Endothelial cell of umbilical vein (primary cell): ENCODE results near the gene TSGA10IP. TPM values are rescaled to one million over a fixed set of nuclear protein-coding genes. Genes with fewer than 3 reads are reported as not detected.

Experiments
- BruUV-seq: library from RNA; stranded (reverse); fragments of 400-500 nt; replicated peaks from 2 replicates; lab custom pipeline; 2021; lab: Mats Ljungman, UMichigan
- CTCF ChIA-PET: fragments of 300-600, 350-600 bp; sonication (Branson Sonifier 250); formaldehyde crosslinking; loops from one replicate; lab custom pipeline; 2021; ENCODE audit warnings: antibody characterized with exemption, inconsistent platforms; lab: Charles Lee
- POLR2A ChIA-PET: fragments of 300-600, 350-600 bp; sonication (Branson Sonifier 250); formaldehyde crosslinking; loops from one replicate; lab custom pipeline; 2021; ENCODE audit warnings: antibody characterized with exemption, inconsistent platforms; lab: Charles Lee
- DNase-seq: peaks from one replicate; pipeline ENCODE4 v3.0.0-alpha.2; 2011; ENCODE audit warnings: low read depth, low spot score
- FAIRE-seq: peaks from 2 replicates; lab custom pipeline; 2011; peaks lifted over from hg19 to GRCh38; lab: Jason Lieb, UNC
- H2AFZ ChIP-seq: 2 replicates; pipeline ENCODE4 v1.6.0; 2012; ENCODE audit warnings: low read depth, low read length, control low read depth, inconsistent platforms
- H3K27ac ChIP-seq: 2 replicates; pipeline ENCODE4 v1.5.1; 2011; ENCODE audit warnings: low read depth, mild to moderate bottlenecking, control low read depth, low read length, moderate library complexity; ENCODE audit not compliant: insufficient read depth
- H3K27me3 ChIP-seq, 2 experiments: 2 replicates each; pipeline versions ENCODE4 v1.6.0 to v1.6.1; 2011; ENCODE audit warnings: low read length in 2 of 2, mixed read lengths in 1 of 2; ENCODE audit not compliant: control insufficient read depth in 2 of 2, insufficient read depth in 2 of 2
- H3K36me3 ChIP-seq, 2 experiments: 2 replicates in 1 of 2; 3 replicates in 1 of 2; pipeline ENCODE4 v1.5.1; 2011; ENCODE audit warnings: low read length in 2 of 2, mild to moderate bottlenecking in 1 of 2, moderate library complexity in 1 of 2; ENCODE audit not compliant: control insufficient read depth in 2 of 2, insufficient read depth in 2 of 2; ENCODE audit errors: extremely low read depth in 1 of 2
- H3K4me1 ChIP-seq: 3 replicates; pipeline ENCODE4 v1.5.1; 2011; ENCODE audit warnings: mild to moderate bottlenecking, low read length; ENCODE audit not compliant: control insufficient read depth, insufficient read depth; ENCODE audit errors: extremely low read depth
- H3K4me2 ChIP-seq: 2 replicates; pipeline ENCODE4 v1.6.1; 2011; ENCODE audit warnings: low read length, control low read depth, mixed read lengths; ENCODE audit not compliant: insufficient read depth
- H3K4me3 ChIP-seq, 3 experiments: fragments of 200-600 bp in 1 of 3; sonication (generic), shearing (Covaris generic) in 1 of 3; replicated peaks in 1 of 3; 2 replicates each; pipeline ENCODE4 v1.5.1; 2011 to 2016; ENCODE audit warnings: control low read depth in 3 of 3, low read length in 3 of 3, mild to moderate bottlenecking in 2 of 3, inconsistent platforms in 1 of 3, low read depth in 1 of 3, moderate library complexity in 1 of 3; ENCODE audit not compliant: insufficient read depth in 1 of 3
- H3K79me2 ChIP-seq: 2 replicates; pipeline ENCODE4 v1.6.0; 2012; ENCODE audit warnings: low read length, inconsistent platforms; ENCODE audit not compliant: control insufficient read depth, insufficient read depth
- H3K9ac ChIP-seq: replicated peaks from 2 replicates; pipeline ENCODE3; 2011; ENCODE audit warnings: low read length, control low read depth; ENCODE audit not compliant: insufficient read depth; ENCODE audit errors: extremely low read depth
- H3K9me1 ChIP-seq: replicated peaks from 3 replicates; pipeline ENCODE4 v1.6.0; 2011; ENCODE audit warnings: mild to moderate bottlenecking, low read length; ENCODE audit not compliant: control insufficient read depth, insufficient read depth; ENCODE audit errors: extremely low read depth
- H3K9me3 ChIP-seq: replicated peaks from 2 replicates; pipeline ENCODE4 v1.5.1; 2012; ENCODE audit warnings: low read length, inconsistent platforms; ENCODE audit not compliant: control insufficient read depth, insufficient read depth
- H4K20me1 ChIP-seq: replicated peaks from 2 replicates; pipeline ENCODE3; 2011; ENCODE audit warnings: mild to moderate bottlenecking, low read length; ENCODE audit not compliant: control insufficient read depth, insufficient read depth; ENCODE audit errors: extremely low read depth
- EZH2 ChIP-seq: IDR thresholded peaks from 2 replicates; pipeline ENCODE4 v1.6.1; 2012; ENCODE audit warnings: borderline replicate concordance, low read depth, mild to moderate bottlenecking, moderate library complexity, low read length, inconsistent platforms; ENCODE audit not compliant: severe bottlenecking
- FOS ChIP-seq: IDR thresholded peaks from 2 replicates; pipeline ENCODE4 v1.6.1; 2011; ENCODE audit warnings: mild to moderate bottlenecking, low read length, moderate library complexity, borderline replicate concordance; ENCODE audit not compliant: insufficient read depth
- GATA2 ChIP-seq: IDR thresholded peaks from 2 replicates; pipeline ENCODE4 v1.7.0; 2011; ENCODE audit warnings: low read depth, mild to moderate bottlenecking, moderate library complexity, mixed read lengths, low read length; ENCODE audit not compliant: insufficient read length, insufficient read depth
- JUN ChIP-seq: IDR thresholded peaks from 2 replicates; pipeline ENCODE4 v1.6.1; 2011; ENCODE audit warnings: borderline replicate concordance, low read depth; ENCODE audit not compliant: insufficient read length, insufficient read depth
- MAX ChIP-seq: IDR thresholded peaks from 2 replicates; pipeline ENCODE4 v1.6.1; 2011; ENCODE audit not compliant: insufficient read depth, insufficient read length
- MYC ChIP-seq: IDR thresholded peaks from one replicate; pipeline ENCODE4 v1.6.1; 2011; ENCODE audit warnings: mild to moderate bottlenecking, low read depth, low read length
- POLR2A ChIP-seq: IDR thresholded peaks from 2 replicates; pipeline ENCODE4 v1.6.1; 2012; ENCODE audit warnings: low read depth, mild to moderate bottlenecking, control low read depth, low read length
- POLR2AphosphoS5 ChIP-seq: IDR thresholded peaks from 2 replicates; pipeline ENCODE4 v1.6.1; 2012; ENCODE audit warnings: low read depth, mild to moderate bottlenecking, control low read depth, low read length, moderate library complexity; ENCODE audit not compliant: insufficient read depth
- dilution Hi-C: fragments of 300-500 bp; cut with MboI; formaldehyde crosslinking; loops from one replicate; pipeline ENCODE4 v1.15.0; 2019; ENCODE audit warnings: low sequenced_read_pairs; ENCODE audit not compliant: extremely low pct_ligation_motif_present
- intact Hi-C: fragments of 100-400 bp; cut with micrococcal nuclease; formaldehyde crosslinking; loops from one replicate; pipeline ENCODE4 v1.10.0; 2022
- polyA plus RNA-seq, 4 experiments: library from polyadenylated mRNA; depleted of rRNA in 3 of 4; stranded (reverse) in 3 of 4; unstranded in 1 of 4; fragments of >200 nt; gene quantifications; 2 replicates each; pipeline versions ENCODE4 v1.2.1 to v1.2.3, GENCODE V29; 2011 to 2012; ENCODE audit warnings: missing spikeins in 1 of 4
- total RNA-seq: library from RNA; stranded (reverse); gene quantifications from 2 replicates; pipeline ENCODE4 v1.2.3, GENCODE V29; 2021
- TF ChIP-seq, protein P1 (sequence below), 2 donors: IDR thresholded peaks; 1 replicate in 1 of 2; 2 replicates in 1 of 2; pipeline ENCODE4 v1.5.1; 2011; ENCODE audit warnings: low read length in 2 of 2, mild to moderate bottlenecking in 2 of 2, moderate library complexity in 2 of 2, control low read depth in 1 of 2, inconsistent platforms in 1 of 2, low read depth in 1 of 2; ENCODE audit not compliant: insufficient read depth in 1 of 2; ENCODE audit errors: extremely low read depth in 1 of 2

The TSGA10IP gene
- total and polyA plus RNA-seq, 2 donors (not counting 3 experiments of a cell fraction or from before 2014, with no cell fraction given), result not detected

- ChIA-PET CTCF (interaction anchor here (1.0 kb wide), 1 partner anchor 53 kb away, joined by 3 read pairs; no protein-coding TSS in a partner anchor), POLR2A (no interaction called here)
- no TSS peak for BruUV-seq
- Histone ChIP-seq H2AFZ (no peak overlapping the region), H3K4me3 (no peak overlapping the region), H3K4me2 (no peak overlapping the region), H3K9ac (no peak overlapping the region), H3K36me3 (no peaks in the 10 kb centered on the region), H3K9me1 (no peaks in the 10 kb centered on the region), H3K79me2 (no peaks in the 10 kb centered on the region), H3K4me1 (peaks cover 7% of the 10 kb centered on the region), H4K20me1 (no peaks in the 10 kb centered on the region), H3K27me3 (no peaks in the 10 kb centered on the region), H3K27ac (no peak overlapping the region), H3K9me3 (no peaks in the 10 kb centered on the region)
- dilution Hi-C loops (no loop called here), intact Hi-C loops (no loop called here)
- no peak for TF ChIP-seq FOS
- no peak for TF ChIP-seq GATA2
- no peak for TF ChIP-seq MYC
- no peak for TF ChIP-seq POLR2A
- no peak for TF ChIP-seq MAX
- TF ChIP-seq, protein P1, sequence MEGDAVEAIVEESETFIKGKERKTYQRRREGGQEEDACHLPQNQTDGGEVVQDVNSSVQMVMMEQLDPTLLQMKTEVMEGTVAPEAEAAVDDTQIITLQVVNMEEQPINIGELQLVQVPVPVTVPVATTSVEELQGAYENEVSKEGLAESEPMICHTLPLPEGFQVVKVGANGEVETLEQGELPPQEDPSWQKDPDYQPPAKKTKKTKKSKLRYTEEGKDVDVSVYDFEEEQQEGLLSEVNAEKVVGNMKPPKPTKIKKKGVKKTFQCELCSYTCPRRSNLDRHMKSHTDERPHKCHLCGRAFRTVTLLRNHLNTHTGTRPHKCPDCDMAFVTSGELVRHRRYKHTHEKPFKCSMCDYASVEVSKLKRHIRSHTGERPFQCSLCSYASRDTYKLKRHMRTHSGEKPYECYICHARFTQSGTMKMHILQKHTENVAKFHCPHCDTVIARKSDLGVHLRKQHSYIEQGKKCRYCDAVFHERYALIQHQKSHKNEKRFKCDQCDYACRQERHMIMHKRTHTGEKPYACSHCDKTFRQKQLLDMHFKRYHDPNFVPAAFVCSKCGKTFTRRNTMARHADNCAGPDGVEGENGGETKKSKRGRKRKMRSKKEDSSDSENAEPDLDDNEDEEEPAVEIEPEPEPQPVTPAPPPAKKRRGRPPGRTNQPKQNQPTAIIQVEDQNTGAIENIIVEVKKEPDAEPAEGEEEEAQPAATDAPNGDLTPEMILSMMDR (IDR thresholded peaks at IDR 0.05; ENCODE audit: extremely low read depth in 1 of 2, insufficient read depth in 1 of 2, low read depth in 1 of 2, low read length in 2 of 2), result no peak
- TF ChIP-seq POLR2AphosphoS5, result no peak
- no peak for TF ChIP-seq EZH2
- no peak for TF ChIP-seq JUN
- no peak for DNase-seq
- no peak for FAIRE-seq
These were observed 1.1 kb upstream of the TSGA10IP start for GRCh38 chr11:65944191-65944590.
